Vagina (tissue), 2 donors: Measurements from ENCODE around the gene VTI1A.

ENCODE experiments used
- CTCF ChIP-seq, 3 experiments: fragments of 450-650 bp in 2 of 3; fragments of 200-600 bp in 1 of 3; sonication (generic) in 1 of 3; IDR thresholded peaks; one replicate each; pipeline ENCODE4 v1.5.1; 2017 to 2019; ENCODE audit warnings: antibody characterized with exemption in 3 of 3, mild to moderate bottlenecking in 2 of 3, moderate library complexity in 2 of 3
- POLR2AphosphoS5 ChIP-seq, 2 donors: sonication (generic); formaldehyde crosslinking; IDR thresholded peaks; one replicate each; pipeline ENCODE4 v1.9.0; 2017; ENCODE audit warnings: antibody characterized with exemption in 2 of 2, mild to moderate bottlenecking in 2 of 2, low read depth in 1 of 2; ENCODE audit not compliant: insufficient read depth in 1 of 2

- no peak for TF ChIP-seq CTCF (IDR thresholded peaks at IDR 0.05)
- TF ChIP-seq POLR2AphosphoS5 (IDR thresholded peaks at IDR 0.05; ENCODE audit: insufficient read depth in 1 of 2, low read depth in 1 of 2), result no peak
Measured at GRCh38 chr10:112827951-112828350, 380.9 kb downstream of the VTI1A start.
